HT1080 (cell line): ENCODE data around the gene AGTRAP. TPM values are rescaled to one million over a fixed set of nuclear protein-coding genes. Genes with fewer than 3 reads are reported as not detected.

Experiments used
- DNase-seq: peaks from one replicate; pipeline ENCODE4 v3.0.0-alpha.2; 2015; ENCODE audit warnings: low read depth
- total RNA-seq: library from RNA; depleted of rRNA; stranded (reverse); fragments of >200 nt; shearing (Covaris generic); gene quantifications from 2 replicates; pipeline ENCODE4 v1.2.3, GENCODE V29; 2014

Gene AGTRAP
- total RNA-seq, 1 experiment from 2014 or later, result 69.3 TPM

DNA sequence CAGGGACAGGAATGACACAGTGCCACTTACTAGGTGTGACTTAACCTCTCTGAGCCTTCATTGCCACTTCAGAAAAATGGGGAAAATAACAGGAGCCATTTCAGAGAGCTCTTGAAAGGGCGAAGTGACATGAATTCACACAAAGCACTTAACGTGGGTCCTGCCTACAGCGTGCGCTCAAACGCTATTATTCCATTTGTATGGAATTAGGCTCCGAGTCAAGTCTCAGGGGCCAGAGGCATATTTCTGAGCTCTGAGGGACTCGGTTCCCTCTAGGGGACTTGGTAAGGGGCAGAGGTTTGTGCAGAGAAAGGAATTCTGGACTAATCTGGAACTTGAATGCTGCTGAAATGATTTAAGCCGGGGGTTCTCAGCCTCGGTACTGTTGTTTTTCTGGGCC, 30.3 kb upstream of the AGTRAP start:
- no peak for DNase-seq

DNA sequence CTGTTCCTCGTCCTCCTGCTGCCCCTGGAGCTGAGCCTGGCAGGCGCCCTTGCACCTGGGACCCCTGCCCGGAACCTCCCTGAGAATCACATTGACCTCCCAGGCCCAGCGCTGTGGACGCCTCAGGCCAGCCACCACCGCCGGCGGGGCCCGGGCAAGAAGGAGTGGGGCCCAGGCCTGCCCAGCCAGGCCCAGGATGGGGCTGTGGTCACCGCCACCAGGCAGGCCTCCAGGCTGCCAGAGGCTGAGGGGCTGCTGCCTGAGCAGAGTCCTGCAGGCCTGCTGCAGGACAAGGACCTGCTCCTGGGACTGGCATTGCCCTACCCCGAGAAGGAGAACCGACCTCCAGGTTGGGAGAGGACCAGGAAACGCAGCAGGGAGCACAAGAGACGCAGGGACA, 29.6 kb upstream of the AGTRAP start:
- DNase-seq, result no peak

- DNase-seq, result no peak
Measured at GRCh38 chr1:11707621-11708276, 28.2 kb upstream of the AGTRAP start.

DNA sequence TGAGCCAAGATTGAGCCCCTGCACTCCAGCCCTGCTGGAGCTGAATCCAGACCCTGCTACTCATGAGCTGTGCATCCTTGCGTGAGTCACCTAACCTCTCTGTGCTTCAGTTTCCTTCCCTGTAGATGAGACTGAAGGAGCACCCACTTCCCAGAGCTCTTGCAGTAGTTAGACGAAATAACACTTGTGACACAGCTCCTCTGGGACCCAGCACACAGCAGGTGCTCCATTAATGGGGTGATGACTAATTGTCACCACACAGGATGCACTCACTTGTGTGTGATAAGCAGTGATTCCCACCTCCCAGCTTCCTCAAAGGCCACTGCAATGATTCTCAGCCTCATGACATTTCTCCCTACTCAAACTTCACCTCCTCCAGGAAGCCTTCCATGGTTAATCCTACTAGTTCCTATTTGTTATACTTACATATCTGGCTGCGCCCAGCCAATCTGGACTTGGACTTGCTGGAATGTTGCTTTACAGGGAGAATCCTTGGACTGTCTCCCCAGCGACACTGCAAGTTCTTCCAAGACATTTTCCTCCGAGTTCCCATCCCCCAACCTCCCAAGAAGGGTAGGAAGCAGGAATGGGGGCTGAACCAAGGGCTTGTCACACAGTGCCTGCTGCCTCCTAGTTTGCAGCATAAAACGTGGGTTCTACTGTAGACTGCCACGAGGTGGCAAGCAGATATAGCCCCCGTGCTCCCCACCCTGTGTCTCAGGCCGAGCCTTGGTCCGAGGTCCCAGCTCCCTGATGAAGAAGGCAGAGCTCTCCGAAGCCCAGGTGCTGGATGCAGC, 27.2 kb upstream of the AGTRAP start:
- DNase-seq, result peak; percentile 59

- no peak for DNase-seq
Measured at GRCh38 chr1:11711490-11711889, 24.4 kb upstream of the AGTRAP start.

DNA sequence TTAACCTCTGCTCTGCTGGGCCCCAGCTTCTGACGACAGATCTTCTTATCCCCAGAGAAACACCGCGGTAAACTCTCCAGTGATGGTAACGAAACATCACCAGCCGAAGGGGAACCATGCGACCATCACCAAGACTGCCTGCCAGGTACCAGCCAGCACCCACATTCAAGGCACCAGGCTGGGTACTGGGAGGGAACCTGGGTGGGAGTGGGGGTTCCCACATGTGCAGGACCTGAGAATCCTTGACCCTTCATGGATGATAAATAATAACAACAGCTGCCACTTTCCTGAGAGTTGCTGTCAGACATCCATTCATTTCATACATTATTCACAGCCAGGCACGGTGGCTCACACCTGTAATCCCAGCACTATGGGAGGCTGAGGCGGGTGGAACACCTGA, 23.7 kb upstream of the AGTRAP start:
- DNase-seq, result no peak

- DNase-seq, result no peak
Measured at GRCh38 chr1:11713095-11713494, 22.8 kb upstream of the AGTRAP start.

GRCh38 chr1:11714831-11715575, 20.9 kb upstream of the AGTRAP start:
- DNase-seq, result no peak

- DNase-seq, result peak; percentile 21
Measured at GRCh38 chr1:11719313-11720032, 16.5 kb upstream of the AGTRAP start.

GRCh38 chr1:11720033-11720376, 15.9 kb upstream of the AGTRAP start:
- DNase-seq, result no peak

- no peak for DNase-seq
Measured at GRCh38 chr1:11720525-11720924, 15.4 kb upstream of the AGTRAP start.

GRCh38 chr1:11721311-11721710, 14.6 kb upstream of the AGTRAP start:
- no peak for DNase-seq

DNA sequence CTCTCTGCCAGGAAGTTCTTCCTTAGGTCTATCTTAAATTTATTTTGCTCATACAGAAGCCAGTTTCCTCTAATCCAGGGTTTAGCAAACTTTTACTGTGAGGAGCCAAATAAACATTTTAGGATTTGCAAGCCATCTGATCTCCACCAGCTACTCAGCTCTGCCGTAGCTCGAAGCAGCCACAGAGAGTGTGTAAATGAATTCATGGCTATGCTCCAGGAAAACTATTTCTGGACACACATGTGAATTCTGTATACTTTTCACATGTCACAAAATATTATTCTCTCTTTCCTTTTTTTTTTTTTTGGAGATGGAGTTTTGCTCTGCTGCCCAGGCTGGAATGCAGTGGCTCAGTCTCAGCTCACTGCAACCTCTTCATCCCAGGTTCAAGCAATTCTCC, 13.4 kb upstream of the AGTRAP start:
- DNase-seq, result no peak

GRCh38 chr1:11725616-11726015, 10.3 kb upstream of the AGTRAP start:
- DNase-seq, result no peak

GRCh38 chr1:11727119-11727518, 8.8 kb upstream of the AGTRAP start:
- no peak for DNase-seq

DNA sequence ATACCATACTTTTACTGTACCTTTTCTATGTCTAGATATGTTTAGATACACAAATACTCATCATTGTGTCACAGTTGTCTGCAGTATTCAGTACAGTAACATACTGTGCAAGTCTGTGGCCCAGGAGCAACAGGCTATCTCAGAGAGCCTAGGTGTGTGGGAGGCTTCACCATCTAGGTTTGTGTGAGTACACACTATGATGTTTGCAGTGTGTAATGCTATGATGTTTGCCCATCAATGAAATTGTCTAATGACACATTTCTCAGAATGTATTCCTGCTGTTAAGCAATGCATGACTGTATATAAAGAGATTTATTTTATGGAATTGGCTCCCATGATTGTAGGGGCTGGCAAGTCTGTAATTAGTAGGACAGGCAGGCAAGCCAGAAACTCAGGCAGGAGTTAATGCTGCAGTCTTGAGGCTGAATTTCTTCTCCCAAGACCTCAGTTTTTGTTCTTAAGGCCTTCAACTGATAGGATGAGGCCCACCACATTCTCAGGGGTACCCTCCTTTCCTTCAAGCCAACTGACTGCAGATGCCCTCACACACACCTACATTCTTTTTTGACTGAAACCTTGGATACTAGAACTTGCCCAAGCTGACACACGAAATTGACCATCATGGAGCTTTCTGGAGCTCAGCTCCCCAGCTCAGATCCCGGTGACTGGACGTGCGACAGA, 7.7 kb upstream of the AGTRAP start:
- no peak for DNase-seq

- DNase-seq, result no peak
Measured at GRCh38 chr1:11729155-11729497, 6.8 kb upstream of the AGTRAP start.

- DNase-seq, result no peak
Measured at GRCh38 chr1:11729498-11730428, 6.2 kb upstream of the AGTRAP start.

- DNase-seq, result peak; percentile 64
Measured at GRCh38 chr1:11730429-11730891, 5.5 kb upstream of the AGTRAP start.

DNA sequence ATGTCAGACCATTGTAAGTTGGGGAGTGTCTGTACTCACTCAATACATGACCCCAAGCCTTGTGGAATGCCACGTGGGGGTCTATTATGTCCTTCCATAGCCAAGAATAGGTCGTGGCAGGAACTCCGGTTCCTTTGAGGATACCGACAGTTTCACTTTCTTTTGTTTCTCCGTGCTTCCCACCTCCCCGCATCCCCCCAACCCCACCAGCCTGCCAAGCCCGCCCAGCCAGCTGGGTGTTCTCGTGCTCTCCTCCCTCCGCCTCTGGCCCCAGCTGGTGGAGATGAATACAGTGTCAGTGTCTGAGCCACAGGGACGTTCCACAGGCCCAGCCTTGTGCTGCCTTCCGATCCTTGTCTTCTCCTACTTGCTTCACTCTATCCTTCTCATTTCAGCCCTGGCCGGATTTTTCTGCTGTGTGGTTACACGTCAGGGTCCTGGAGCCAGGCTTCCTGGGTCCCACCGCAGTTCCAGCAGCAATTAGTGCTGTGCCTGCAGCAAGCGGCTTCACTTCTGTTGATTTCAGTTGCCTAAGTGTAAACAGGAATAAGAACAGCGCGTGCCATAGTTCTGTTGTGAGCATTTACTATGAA, 4.1 kb upstream of the AGTRAP start:
- no peak for DNase-seq
